ENCODE data around the gene UNCX.
"Not testable (repeated sequence)": the region's sequence is repeated elsewhere in the genome, so short reads cannot be mapped to it uniquely, and the experiment has no call there.

The UNCX gene

GRCh38 chr7:1279041-1279440, 46.4 kb downstream of the UNCX start:
- no peak for DNase-seq

- DNase-seq, result not testable (repeated sequence)
Measured at GRCh38 chr7:1279895-1280294, 47.2 kb downstream of the UNCX start.

GRCh38 chr7:1281068-1281467, 48.4 kb downstream of the UNCX start:
- no peak for DNase-seq

- no peak for DNase-seq
Measured at GRCh38 chr7:1282679-1283078, 50.0 kb downstream of the UNCX start.

- DNase-seq, result no peak
Measured at GRCh38 chr7:1283337-1283736, 50.7 kb downstream of the UNCX start.

GRCh38 chr7:1283941-1284742, 51.5 kb downstream of the UNCX start:
- DNase-seq, result no peak

- DNase-seq, result no peak
Measured at GRCh38 chr7:1284743-1285458, 52.2 kb downstream of the UNCX start.

GRCh38 chr7:1285556-1286301, 53.1 kb downstream of the UNCX start:
- no peak for DNase-seq

All from suppressor macrophage (primary cell).